Measurements from ENCODE around the gene RARB.

RARB gene

GRCh38 chr3:25473246-25473645, 45.2 kb downstream of the RARB start:
- DNase-seq: no peak

DNA sequence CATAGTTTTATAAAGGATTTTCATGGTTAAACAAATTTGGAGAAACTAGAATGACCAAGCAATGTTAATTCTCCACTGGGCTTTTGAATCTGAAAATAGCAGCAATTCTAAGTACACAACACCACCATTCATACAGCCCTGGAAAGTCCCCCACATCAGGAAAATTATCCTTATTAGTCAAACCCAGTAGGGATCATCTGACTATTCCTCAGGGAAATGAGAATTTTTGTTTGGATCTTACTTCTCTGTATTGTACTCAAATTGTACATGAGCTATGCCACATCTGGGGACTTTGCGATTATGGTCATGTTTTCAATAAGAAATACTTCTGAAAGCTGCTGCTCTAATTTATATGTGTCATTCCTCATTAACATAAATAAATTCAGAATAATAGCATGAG, 46.0 kb downstream of the RARB start:
- no peak for DNase-seq

- no peak for DNase-seq
These were observed 48.6 kb downstream of the RARB start for GRCh38 chr3:25476639-25477038.

DNA sequence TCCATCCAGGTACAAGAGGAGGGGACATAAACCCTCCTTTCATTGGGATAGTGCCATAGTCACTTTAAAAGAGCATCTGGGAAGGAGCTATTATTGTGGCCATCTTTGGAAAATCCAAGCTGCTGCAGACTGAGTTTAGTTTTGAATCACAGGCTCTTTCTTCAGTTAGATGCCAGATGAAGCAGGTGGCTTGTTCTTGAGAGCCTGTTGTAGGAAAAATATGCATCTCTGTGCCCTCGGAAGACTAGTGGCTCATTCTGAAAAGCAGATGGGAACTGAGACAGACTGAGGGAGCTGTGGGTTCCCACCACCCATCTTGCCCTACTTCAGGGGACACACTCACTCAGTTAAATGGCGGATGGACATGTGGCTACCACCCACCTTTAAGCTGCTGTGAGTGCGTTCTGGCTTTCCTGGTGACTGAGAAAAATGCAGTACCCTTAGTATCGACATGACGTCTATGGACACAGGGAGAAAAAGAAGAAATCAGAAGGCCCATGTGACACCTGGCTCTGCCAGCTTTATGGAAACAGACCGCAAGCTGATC, 50.2 kb downstream of the RARB start:
- DNase-seq: no peak

GRCh38 chr3:25478964-25479726, 51.1 kb downstream of the RARB start:
- DNase-seq: no peak

- no peak for DNase-seq
These were observed 51.6 kb downstream of the RARB start for GRCh38 chr3:25479727-25480010.

GRCh38 chr3:25480811-25481210, 52.7 kb downstream of the RARB start:
- no peak for DNase-seq

- DNase-seq: no peak
These were observed 53.3 kb downstream of the RARB start for GRCh38 chr3:25481386-25481785.

- no peak for DNase-seq
These were observed 55.4 kb downstream of the RARB start for GRCh38 chr3:25483456-25483855.

DNA sequence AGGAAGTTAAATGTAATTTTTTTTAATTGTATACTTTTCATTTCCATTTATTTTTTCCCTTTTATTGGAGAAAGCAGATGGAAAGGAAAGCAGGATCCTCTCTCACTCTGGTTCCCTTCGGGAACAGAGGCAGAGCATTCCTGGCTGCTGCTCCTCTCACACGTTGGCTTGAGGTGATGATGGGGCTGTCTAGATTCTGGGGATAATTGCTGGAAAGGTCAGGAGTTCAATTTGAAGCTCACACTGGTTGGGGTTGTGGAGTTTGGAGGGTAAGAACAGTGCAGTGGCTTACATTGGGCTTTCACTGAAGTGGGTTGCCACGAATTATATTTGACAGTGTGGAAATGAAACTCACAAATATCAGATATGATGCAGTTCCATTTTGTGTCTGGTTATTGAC, 57.6 kb downstream of the RARB start:
- no peak for DNase-seq

DNA sequence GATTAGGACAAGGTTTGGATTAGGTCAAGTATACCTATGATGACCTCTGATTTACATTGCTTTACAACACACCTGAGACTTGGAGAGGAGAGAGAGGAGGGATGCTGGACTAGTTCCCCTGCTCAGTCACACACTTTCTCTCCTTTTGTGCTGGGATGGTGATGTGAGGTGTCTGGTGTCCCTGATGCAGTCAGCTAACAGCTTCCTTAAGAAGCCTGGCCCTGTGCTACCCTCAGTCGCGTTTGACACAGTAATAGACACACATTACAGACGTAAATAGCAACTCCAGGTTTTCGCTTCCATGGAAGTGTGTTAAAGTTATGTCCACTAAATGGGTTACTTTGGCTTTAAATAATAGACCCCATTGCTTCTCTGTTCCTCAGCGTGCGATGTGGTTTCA, 58.9 kb downstream of the RARB start:
- DNase-seq: no peak

- no peak for DNase-seq
These were observed 62.0 kb downstream of the RARB start for GRCh38 chr3:25489858-25490593.

- DNase-seq: no peak
These were observed 65.2 kb downstream of the RARB start for GRCh38 chr3:25493246-25493645.

- DNase-seq: no peak
These were observed 65.7 kb downstream of the RARB start for GRCh38 chr3:25493786-25494185.

DNA sequence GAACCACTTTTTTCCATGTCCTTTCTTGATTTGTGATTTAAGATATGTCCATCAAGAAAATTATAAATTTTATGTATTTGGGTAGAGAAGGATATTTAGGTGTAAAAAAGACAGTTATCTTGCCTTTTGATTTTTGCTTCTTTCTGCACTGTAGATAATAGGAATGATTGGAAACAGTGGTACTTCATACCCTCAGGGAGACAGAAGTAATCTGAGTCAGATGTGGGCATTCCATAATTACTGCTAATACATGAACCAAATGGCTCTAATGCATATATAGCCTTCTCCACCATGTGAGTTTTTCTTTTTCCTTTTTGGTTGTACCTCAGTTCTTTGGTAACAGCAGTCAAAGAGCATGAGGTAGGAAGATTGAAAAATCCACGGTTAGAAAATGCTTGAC, 67.2 kb downstream of the RARB start:
- no peak for DNase-seq

- DNase-seq: no peak
These were observed 67.7 kb downstream of the RARB start for GRCh38 chr3:25495726-25496253.

DNA sequence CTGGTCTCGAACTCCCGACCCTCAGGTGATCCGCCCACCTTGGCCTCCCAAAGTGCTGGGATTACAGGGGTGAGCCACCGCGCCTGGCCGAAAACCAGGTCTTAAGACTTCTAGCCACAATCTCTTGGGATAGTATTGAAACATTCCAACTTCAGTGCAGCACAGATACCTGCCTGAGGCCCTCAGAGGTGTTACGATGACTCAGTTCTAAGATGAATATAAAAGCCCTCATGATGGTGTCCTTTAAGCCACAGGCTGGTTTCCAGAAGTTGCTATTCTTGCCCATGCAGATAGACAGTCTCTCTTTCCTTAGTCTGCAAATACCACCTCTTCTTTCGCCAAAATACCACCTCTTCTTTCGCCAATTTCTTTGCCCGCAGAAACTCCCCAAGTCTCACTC, 69.0 kb downstream of the RARB start:
- no peak for DNase-seq

GRCh38 chr3:25500706-25501210, 72.7 kb downstream of the RARB start:
- DNase-seq: no peak

- DNase-seq: no peak
These were observed 74.2 kb downstream of the RARB start for GRCh38 chr3:25502233-25502632.

DNA sequence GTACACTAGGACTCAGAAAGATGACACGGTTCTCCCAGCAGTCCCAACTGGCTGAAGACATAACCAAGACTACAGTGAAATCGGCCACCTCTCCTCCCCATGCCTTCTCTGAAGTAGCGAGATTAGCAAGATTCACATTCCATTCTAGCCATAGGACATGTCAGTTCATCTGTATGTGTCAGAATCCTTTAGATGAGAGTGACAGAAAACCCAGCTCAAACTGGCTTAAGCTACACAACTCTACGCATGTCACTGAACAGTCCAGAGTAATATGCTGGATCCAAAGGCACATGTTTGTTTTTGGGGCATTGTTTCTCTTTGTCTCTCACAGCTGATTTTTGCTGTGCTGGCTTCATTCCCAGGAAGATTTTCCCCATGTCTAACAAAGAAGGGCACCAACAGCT, 75.8 kb downstream of the RARB start:
- DNase-seq: no peak

DNA sequence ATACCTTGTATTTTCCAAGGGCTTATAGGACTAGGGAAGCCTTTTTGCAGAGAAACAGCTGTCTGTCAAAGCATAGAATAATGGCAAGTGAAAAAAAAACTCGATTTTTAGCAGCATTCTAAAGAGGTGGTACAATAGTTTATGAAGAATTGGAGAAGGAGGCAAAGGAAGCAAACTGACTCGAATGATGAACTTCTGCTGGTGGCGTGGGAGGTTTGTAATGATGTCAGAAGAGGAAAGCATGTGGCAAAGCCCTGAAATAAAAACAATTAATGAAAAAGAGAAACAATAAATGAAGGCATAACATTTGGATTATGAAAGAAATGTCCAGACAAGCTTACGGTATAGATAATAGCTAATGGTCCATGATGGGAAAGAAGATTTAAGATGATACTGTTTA, 77.5 kb downstream of the RARB start:
- no peak for DNase-seq

- no peak for DNase-seq
These were observed 79.7 kb downstream of the RARB start for GRCh38 chr3:25507811-25508210.

DNA sequence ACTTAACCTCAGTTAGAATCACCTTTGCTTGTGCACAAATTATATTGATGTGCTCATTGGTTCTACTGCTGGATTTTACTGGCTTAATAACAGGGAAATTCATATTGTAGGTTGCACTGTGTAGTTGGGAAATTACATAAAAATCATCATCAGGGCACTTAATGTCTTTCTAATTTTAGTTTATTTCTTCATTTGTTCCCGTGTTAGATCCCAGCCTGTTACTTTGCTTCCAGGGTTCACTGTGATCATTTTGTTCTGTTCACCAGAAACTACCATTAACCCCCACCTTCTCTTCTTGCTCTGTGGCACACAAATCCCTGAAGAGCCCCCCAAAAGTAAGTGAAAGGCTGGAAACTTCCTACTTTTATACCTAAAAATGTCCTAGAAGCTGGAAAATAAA, 80.4 kb downstream of the RARB start:
- no peak for DNase-seq

GRCh38 chr3:25508901-25509300, 80.8 kb downstream of the RARB start:
- DNase-seq: no peak
